GM21723 (cell line): Measurements from ENCODE around the gene KIAA1217.

Experiments
- ATAC-seq: cut with Tn5 transposase; IDR thresholded peaks from one replicate; pipeline ENCODE4 v1.9.1; 2021; ENCODE audit warnings: mild to moderate bottlenecking, moderate library complexity; ENCODE audit not compliant: unreplicated experiment

KIAA1217 gene

DNA sequence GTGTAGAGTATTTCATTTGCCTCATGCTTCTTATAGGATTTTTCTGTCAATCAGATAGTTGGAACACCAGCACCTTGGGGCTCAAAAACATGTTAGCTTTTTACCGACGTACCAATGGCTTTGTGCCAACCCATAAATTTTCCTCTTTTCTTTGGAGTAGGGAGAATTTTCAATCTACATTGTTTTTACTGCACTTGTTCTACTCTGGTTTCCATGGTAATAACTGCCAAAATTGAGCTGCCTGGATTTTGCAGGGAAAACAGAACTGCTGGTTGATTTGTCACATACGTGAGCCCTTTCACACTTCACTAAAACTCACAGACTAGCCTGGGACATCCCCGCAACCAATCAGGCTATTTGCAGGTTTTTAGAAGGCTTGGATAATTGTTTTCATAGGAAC lies 325.0 kb downstream of the KIAA1217 start:
- ATAC-seq = no peak

DNA sequence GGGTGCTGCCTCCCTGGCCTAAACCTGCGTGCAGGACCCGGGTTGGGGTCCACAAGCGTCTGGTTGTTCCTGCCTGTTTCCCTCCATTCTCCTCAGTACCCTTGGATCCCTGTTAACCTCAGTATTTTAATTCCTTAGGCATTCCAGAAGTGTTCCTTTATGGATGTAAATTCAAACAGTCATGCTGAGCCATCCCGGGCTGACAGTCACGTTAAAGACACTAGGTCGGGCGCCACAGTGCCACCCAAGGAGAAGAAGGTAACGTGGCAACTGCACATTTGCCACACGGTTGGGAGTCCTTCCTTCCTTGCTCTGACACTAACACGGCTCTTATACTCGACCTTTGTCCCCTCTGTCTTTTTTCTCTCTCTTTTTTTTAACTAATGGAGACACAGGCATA lies 327.7 kb downstream of the KIAA1217 start:
- ATAC-seq = no peak

DNA sequence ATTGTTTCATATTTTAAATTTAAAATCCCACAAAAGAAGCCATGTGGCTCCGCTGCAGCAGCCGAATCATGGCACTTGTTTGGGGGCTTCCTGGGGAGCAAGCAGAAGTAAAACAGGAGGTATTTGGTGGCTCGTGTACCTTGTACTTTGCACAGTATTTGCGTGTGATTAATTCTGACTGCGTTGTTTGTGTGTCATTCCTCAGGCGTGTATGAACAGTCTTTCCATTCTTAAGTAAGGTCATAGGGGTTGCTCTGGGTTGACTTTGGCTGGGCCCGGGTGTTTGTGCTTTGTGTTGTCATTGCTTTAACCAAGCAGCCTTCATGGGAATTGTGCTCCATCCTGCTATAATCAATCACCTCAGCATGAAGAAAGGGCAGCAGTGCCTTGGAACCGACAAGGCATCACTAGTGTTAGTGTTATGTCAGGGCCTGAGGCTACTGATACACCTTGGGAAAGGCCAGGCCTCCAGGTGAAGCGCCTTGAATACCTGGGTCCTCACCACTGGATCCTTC lies 332.4 kb downstream of the KIAA1217 start:
- no peak for ATAC-seq

DNA sequence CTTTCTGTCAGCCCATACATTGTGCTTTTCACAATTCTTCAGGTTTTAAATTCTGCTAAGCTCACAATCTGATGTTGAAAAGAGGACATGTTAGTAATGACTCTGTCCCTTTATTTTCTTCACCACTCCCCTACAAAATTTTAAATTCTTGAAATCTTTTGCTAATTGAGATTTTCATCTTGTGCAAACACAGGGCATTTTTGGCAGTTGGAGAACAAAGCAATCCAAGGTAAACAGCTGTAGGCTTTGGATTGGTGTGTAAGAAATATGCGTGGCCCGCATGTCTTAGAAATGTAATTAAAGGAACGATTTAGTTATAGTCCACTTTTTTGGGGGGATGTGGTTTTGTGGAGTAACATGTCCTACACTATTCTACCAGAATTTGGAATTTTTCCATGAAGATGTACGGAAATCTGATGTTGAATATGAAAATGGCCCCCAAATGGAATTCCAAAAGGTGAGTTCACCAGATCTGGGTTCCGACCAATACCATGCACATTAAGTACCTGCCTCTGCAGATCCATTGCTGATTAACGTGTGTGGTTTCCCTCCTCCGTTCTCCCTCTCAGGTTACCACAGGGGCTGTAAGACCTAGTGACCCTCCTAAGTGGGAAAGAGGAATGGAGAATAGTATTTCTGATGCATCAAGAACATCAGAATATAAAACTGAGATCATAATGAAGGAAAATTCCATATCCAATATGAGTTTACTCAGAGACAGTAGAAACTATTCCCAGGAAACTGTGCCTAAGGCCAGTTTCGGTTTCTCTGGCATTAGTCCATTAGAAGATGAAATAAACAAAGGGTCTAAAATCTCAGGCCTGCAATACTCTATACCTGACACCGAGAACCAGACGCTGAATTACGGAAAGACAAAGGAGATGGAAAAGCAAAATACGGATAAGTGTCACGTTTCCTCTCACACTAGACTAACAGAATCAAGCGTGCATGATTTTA lies 333.7 kb downstream of the KIAA1217 start:
- no peak for ATAC-seq

DNA sequence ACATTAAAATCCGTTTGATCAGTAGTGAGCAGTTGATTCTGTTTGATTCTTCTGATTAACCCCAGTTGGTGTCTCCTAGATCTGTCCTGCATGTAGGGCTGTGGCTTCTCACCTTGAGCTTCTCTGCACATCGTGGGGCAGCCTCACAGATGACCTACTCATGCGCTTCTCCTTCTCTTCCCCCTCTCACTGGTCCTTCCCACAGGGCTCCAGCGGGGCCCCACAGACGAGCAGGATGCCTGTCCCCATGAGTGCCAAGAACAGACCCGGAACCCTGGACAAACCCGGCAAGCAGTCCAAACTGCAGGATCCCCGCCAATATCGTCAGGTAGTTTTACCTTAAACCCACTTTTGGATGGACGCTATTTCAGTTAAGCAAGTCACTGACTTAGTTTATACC lies 335.8 kb downstream of the KIAA1217 start:
- no peak for ATAC-seq

DNA sequence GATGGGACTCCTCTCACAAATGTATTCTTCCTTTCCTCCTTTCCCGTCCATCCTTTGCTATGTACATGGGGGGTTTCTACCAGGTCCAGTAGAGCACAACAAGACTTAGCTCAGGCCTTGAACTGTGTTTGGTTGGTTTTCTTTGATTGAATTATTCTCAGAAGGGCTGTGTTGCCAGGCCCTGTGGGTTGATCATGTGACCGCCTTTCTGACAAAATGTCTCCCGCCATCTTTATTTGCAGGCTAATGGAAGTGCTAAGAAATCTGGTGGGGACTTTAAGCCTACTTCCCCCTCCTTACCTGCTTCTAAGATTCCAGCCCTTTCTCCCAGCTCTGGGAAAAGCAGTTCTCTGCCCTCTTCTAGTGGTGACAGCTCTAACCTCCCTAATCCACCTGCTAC lies 336.6 kb downstream of the KIAA1217 start:
- ATAC-seq = no peak

DNA sequence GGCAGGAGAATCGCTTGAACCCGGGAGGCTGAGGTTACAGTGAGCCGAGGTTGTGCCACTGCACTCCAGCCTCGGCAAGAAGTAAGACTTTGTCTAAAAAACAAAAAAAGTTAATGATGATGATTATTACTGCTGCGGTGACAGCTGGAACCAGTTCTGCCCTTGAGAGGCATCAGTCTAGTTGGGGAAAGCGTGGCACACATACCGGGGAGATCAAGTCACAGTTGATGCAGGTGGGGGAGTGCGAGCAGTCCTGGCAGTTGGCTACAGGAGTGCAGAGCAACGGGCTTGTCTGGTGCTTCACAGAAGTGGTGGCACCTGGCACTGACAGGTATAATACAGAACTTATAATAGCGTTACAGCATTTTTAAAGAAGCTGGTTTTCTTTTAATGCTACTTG lies 341.7 kb downstream of the KIAA1217 start:
- no peak for ATAC-seq

DNA sequence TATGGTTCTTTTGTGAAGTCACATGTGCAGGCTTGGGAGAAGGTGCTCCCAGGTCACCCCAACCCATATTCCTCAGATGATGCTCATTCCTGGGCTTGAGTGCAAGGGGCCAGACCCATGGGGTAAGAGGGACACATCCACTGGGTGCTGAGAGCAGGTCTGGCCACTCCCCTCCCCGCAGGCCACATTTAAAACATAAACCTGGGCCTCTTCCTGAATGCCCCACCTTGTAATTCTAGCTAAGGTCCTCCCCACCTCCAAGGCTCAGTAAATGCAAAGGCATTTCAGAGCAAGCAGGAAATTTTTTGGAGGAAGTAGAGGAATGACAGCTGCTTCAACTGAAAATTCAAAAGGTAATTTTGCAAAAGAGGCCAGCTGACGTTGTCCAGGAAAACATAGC lies 342.2 kb downstream of the KIAA1217 start:
- no peak for ATAC-seq

DNA sequence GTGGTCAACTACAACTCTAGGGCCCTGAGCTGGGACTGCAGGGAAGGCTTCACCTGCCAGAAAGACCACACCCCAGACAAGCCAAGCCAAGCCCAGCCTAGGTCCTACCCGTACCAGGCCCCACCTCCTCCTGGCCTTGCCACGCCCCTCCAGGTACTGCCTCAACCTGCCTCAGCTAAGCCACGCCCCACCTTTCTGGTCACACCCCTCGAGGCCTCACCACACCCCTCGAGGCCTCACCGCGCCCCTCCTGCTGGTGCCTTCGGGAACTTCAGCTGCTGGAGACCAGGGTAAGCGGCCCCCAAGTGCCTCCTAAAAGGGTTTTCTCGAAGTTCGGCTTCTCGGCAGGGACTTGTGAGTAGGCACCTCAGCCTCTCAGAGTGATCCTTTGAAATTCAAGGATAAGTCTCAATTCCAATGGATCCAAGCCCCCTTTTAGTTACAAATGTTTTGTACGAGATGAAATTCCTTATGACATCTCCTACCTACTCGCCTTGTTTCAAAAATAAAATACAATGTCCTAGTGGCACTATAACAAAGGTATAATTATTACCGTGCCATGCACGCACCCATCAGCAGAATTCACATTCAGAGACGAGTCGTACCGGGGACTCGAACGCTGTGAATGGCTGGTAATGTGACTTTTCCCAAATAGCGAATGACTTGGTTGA lies 343.5 kb downstream of the KIAA1217 start:
- peak; percentile 46 for ATAC-seq

DNA sequence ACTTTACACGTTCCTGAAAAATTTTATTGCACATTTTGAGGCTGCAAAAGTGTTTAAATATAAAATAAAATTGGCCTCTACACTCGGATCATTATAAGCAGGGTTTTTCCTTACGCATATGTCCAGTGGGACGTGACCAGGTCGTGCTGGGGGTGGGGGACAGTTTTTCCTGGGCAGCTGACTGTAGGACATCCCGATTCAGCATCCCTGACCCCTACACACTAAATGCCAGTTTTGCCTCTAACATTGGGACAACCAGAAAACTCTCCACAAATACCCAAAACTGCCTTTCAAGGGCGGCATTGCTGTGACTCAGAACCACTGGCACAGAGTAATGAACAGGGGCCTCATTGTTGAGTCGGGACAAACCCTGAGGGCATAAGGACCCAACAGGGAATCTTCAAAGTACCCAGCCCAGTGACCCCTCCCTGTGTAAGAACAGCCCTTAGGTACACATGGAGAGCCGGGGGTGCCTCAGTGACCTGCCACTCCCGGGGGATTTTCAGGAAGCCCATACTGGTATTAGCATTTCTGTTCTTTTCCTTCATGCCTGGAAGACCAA lies 344.2 kb downstream of the KIAA1217 start:
- ATAC-seq = no peak

DNA sequence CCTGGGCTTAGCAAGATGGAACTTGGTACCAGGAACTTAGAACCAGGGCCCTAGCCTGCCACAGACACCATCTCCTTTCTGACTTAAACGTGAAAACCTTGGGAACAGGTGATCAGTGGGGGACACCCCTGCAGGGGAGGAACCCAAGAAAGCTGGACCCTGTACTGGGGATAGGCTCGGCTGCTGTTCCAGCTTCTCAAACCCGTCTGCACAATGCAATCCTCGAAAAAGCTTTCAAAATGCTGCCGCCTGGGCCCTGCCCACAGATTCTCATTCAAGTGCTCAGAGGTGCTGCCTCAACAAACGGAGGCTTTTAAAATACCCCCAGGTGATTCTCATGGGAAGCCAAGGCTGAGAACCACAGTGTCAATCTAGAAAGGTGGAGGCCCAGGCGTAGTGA lies 345.1 kb downstream of the KIAA1217 start:
- no peak for ATAC-seq

DNA sequence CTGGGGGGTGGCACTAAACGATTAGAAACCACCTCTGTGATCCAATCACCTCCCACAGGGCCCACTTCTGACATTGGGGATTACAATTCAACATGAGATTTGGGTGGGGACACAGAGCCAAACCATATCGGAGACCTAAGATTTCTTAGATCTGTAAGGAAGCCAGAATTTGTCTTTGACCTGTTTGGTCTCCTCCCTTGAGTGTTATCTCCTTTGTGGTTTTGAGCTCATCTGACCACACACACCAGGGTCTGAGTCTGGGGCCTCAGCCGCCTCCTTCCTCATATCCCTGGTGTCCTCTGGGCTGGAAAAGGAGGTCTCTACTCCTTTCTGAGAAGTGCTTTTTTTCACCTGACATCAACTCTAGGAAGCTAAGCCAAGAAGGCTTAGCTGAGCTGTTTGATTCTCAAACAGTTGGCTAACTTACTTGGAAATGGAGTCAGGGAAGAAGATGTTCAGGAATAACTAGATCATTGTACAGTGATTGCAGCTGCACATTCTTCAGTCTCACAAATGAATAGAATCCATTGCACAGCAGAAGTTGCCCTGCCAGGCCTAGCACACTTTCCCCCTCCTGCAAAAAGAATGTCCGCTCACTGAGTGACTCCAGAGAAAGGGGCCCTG lies 347.3 kb downstream of the KIAA1217 start:
- ATAC-seq = no peak

DNA sequence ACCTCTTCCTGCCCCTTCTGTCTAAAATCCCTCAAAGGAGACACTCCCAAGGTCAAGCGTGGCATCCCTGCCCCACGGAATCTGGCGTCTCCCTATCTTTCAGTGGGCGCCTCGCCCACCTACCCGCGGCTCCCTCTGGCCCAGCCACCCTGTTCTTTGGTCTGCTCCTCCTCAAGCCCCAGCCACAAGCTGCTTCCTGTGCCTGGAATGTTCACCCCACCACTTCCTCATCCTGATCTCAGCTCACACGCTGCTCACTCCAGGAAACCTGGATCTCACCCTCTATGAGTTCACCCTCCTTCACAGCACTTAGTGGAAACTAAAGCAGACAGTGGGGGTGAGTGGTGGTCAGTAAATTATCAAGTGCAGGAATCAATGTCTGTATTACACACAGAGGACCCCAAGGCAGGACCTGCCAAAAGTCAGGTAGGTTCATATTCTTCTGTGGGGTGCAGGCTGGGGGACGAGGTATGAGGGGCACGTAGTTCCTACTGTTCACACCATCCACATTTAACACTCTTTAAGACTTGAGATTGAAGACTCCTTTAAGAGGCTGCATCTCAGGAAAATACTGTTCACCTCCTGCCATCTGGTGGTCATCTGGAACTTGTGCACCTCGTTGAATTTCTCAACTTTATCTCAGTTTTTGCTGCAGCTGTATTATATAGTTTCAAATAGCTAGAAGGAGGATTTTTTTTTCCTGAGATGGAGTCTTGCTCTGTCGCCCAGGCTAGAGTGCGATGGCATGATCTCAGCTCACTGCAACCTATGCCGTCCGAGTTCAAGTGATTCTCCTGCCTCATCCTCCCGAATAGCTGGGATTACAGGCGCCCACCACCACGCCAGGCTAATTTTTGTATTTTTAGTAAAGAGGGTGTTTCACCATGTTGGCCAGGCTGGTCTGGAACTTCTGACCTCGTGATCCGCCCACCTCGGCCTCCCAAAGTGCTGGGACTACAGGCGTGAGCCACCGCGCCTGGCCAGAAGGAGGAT lies 348.1 kb downstream of the KIAA1217 start:
- ATAC-seq = peak; percentile 79

DNA sequence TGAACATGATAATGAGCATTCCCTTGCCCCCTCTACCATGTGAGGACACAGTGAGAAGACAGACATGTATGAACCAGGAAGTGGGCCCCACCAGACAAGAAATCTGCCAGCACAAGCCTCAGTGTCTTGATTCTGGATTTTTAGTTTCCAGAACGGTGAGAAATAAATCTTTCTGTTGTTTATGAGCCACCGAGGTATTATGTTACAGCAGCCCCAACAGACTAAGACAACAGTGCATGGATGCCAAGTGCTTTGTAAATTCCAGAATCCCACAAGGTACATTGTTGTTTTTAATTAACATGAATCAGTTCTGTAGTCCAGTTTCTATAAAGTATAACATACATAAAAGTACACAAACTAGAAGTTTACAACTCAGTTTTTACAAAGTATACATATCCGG lies 352.5 kb downstream of the KIAA1217 start:
- ATAC-seq = no peak

DNA sequence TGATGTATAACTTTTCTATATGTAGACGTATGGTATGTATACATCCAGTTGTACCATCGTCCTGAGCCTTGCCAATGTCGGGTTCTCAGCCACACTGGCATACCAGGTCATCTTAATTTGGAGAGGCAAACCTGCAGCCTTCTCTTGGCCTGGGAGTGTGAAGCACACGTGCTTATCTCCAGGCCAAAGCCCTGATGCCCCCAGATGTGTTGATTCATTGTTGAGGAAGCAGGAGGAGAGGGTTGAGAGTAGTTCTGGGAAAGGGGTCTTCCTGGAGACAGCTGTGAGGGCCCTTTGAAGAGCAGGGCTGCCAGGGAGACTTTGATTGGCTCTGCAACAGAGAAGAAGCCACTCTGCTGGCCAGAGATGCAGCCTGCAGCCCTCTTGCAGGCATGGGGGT lies 359.1 kb downstream of the KIAA1217 start:
- no peak for ATAC-seq

DNA sequence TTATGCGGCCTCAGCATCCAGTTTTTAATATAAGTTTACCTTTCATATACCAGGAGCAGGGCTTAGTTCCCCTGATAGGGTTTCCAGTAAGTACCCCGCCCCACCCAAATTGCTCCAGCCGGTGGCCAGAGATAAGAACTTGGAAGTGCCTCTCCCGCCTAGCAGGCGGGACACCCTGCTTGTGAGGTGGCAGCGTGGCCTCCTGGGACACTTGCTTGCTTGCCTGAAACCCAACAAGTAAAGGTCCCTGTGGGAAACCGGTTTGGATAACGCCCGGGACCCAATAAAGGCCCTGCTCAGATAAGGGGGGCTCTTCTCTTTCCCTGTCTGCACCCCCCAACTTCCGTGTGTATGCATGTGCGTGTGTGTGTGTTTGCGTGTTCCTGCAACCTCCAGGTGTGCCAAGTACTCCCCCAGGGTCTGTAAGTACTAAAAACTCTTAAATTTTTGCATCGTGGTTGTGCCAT lies 360.4 kb downstream of the KIAA1217 start:
- no peak for ATAC-seq

DNA sequence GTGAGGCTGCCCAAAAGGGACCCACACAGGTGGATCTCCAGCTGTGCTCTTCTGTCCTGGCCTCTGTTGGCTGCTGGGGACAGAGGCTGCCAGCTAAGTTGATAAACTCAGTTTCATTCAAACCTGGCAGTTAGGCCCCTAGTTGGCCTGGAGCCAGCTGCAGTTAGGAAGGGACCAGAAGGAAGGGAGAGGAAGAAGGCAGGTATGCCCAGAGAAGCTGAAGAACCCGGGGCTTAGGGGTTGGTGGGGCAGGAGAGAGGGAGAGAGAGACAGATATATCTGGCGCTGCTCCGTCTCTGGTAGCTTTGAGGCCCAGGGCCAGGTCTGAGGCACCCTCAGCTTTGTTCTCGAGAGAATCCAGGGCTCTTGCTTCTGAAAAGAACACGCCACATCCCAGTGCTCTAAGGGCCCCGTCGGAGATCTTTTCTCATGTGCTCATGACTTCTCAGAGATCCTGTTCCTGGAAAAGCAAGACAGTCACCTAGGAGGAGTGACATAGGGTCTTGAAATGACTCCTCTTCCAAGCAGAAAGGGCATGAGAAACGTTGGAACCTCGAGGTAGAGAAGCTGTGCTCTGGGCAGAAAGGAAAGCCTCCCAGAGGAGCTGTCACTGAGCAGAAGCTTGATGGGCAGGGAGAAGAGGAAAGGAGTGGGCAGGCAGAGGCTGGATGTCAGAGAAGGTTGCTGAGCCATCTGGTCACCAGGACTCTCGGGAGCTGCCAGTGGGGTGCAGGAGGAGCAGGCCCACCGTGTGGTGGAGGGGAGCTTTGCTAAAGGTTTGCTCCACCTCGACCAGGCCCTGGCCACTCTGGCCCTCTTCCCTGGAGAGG lies 361.1 kb downstream of the KIAA1217 start:
- ATAC-seq = no peak

DNA sequence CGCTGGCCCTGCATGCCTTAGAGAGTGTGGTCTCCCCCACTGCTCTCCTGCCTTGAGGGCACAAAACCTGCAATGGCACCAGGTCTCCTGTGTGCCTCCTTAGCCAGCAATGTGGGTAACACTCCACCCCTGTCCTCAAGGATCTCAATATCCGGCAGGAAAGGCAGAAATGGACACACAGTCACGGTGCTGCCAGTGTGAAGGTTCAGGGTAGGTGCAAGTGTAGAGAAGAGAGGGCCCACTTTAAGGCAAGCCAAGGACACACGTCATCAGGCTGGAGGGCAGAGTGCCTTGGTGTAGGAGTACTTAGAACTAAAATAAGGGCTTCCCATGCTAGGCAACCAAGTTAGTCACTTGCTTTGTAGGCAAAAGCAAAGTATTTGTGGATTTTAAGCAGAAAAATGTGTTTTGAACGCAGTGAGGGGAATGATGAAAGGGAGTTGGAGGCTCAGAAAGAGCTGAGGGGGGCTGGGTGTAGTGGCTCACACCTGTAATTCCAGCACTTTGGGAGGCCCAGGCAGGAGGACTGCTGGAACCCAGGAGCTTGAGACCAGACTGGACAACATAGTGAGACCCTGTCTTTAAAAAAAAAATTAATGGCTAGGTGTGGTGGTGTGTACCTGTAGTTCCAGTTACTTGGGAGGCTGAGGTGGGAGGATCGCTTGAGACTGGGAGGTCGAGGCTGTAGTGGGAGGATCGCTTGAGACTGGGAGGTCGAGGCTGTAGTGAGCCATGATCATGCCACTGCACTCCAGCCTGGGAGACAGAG lies 361.9 kb downstream of the KIAA1217 start:
- ATAC-seq = no peak
